H1 (cell line): ENCODE data around the gene MICU2. TPM values are rescaled to one million over a fixed set of nuclear protein-coding genes. Genes with fewer than 3 reads are reported as not detected.

ENCODE experiments used
- CTCF ChIA-PET: fragments of 300-600 bp; sonication (Branson Sonifier 250); formaldehyde crosslinking; loops from one replicate; lab custom pipeline; 2021; ENCODE audit not compliant: partially characterized antibody; lab: Charles Lee
- POLR2A ChIA-PET: fragments of 300-600 bp; sonication (Branson Sonifier 250); formaldehyde crosslinking; loops from one replicate; lab custom pipeline; 2021; ENCODE audit warnings: inconsistent platforms; ENCODE audit not compliant: partially characterized antibody; lab: Charles Lee
- DNase-seq, 2 experiments: peaks; one replicate each; pipeline versions ENCODE4 v3.0.0 to v3.0.0-alpha.2; 2010 to 2022; ENCODE audit warnings: low spot score in 2 of 2, low read depth in 1 of 2, mixed read lengths in 1 of 2
- FAIRE-seq: peaks from 2 replicates; lab custom pipeline; 2011; peaks lifted over from hg19 to GRCh38; lab: Jason Lieb, UNC
- H2AFZ ChIP-seq: 2 replicates; pipeline ENCODE4 v1.8.1; 2012; ENCODE audit warnings: low read length, inconsistent platforms
- H2AK5ac ChIP-seq: 2 replicates; pipeline ENCODE4 v1.6.1; 2013; ENCODE audit warnings: low read depth, low read length
- H2BK120ac ChIP-seq: replicated peaks from 2 replicates; pipeline ENCODE3; 2013; ENCODE audit warnings: low read depth, low read length, inconsistent platforms
- H2BK12ac ChIP-seq: 2 replicates; pipeline ENCODE4 v1.6.1; 2013; ENCODE audit warnings: low read depth, low read length
- H2BK15ac ChIP-seq: 2 replicates; pipeline ENCODE4 v1.6.1; 2013; ENCODE audit warnings: low read length
- H2BK20ac ChIP-seq: 2 replicates; pipeline ENCODE4 v1.6.1; 2013; ENCODE audit warnings: low read length
- H2BK5ac ChIP-seq: 2 replicates; pipeline ENCODE4 v1.6.1; 2013; ENCODE audit warnings: low read depth, low read length
- H3K14ac ChIP-seq: 2 replicates; pipeline ENCODE4 v1.6.1; 2013; ENCODE audit warnings: inconsistent platforms; ENCODE audit not compliant: insufficient read length
- H3K18ac ChIP-seq: 2 replicates; pipeline ENCODE4 v1.6.1; 2013; ENCODE audit warnings: low read length; ENCODE audit errors: extremely low read depth
- H3K23ac ChIP-seq: 2 replicates; pipeline ENCODE4 v1.6.1; 2013; ENCODE audit warnings: inconsistent platforms; ENCODE audit not compliant: insufficient read length
- H3K23me2 ChIP-seq: 2 replicates; pipeline ENCODE4 v1.6.1; 2013; ENCODE audit warnings: low read depth, low read length
- H3K27ac ChIP-seq: 2 replicates; pipeline ENCODE4 v1.6.1; 2011; ENCODE audit warnings: low read depth, low read length, inconsistent platforms
- H3K27me3 ChIP-seq, 4 experiments: replicated peaks in 1 of 4; 1 replicate in 1 of 4; 2 replicates in 3 of 4; pipeline versions ENCODE4 v1.6.1 to v1.8.1; 2011 to 2013; ENCODE audit warnings: low read length in 3 of 4, mild to moderate bottlenecking in 3 of 4, inconsistent platforms in 2 of 4, mixed read lengths in 2 of 4, moderate library complexity in 1 of 4; ENCODE audit not compliant: control insufficient read depth in 3 of 4, insufficient read depth in 3 of 4; ENCODE audit errors: extremely low read depth in 1 of 4
- H3K36me3 ChIP-seq, 4 experiments: 2 replicates each; pipeline versions ENCODE4 v1.6.1 to v1.8.1; 2011 to 2013; ENCODE audit warnings: mild to moderate bottlenecking in 4 of 4, low read length in 3 of 4, moderate library complexity in 2 of 4, control low read depth in 1 of 4, inconsistent platforms in 1 of 4; ENCODE audit not compliant: insufficient read depth in 4 of 4, control insufficient read depth in 2 of 4
- H3K4ac ChIP-seq: replicated peaks from 2 replicates; pipeline ENCODE3; 2013; ENCODE audit warnings: low read length, low read depth, mixed read lengths, inconsistent platforms; ENCODE audit not compliant: insufficient read length
- H3K4me1 ChIP-seq, 4 experiments: replicated peaks in 1 of 4; 1 replicate in 1 of 4; 2 replicates in 3 of 4; pipeline versions ENCODE4 v1.6.1 to v1.8.1; 2011 to 2013; ENCODE audit warnings: low read length in 3 of 4, inconsistent platforms in 2 of 4, mixed read lengths in 1 of 4; ENCODE audit not compliant: insufficient read depth in 4 of 4, control insufficient read depth in 3 of 4
- H3K4me2 ChIP-seq, 2 experiments: 2 replicates each; pipeline versions ENCODE4 v1.6.1 to v1.8.1; 2011 to 2013; ENCODE audit warnings: low read depth in 2 of 2, low read length in 2 of 2, control low read depth in 1 of 2, inconsistent platforms in 1 of 2, mild to moderate bottlenecking in 1 of 2; ENCODE audit not compliant: insufficient read depth in 1 of 2
- H3K4me3 ChIP-seq, 4 experiments: fragments of 200-600, 300-600 bp in 1 of 4; sonication (generic), shearing (Covaris generic), sonication (Bioruptor Twin) in 1 of 4; 2 replicates each; pipeline versions ENCODE4 v1.5.1 to v1.8.1; 2011 to 2016; ENCODE audit warnings: low read length in 4 of 4, low read depth in 3 of 4, control low read depth in 2 of 4, inconsistent platforms in 2 of 4, mild to moderate bottlenecking in 2 of 4, mixed read lengths in 1 of 4, moderate library complexity in 1 of 4; ENCODE audit not compliant: insufficient read depth in 2 of 4; ENCODE audit errors: extremely low read depth in 1 of 4
- H3K56ac ChIP-seq: replicated peaks from 2 replicates; pipeline ENCODE3; 2013; ENCODE audit warnings: low read depth, mild to moderate bottlenecking, mixed read lengths, low read length, inconsistent platforms; ENCODE audit not compliant: insufficient read length
- H3K79me1 ChIP-seq: 2 replicates; pipeline ENCODE4 v1.6.1; 2013; ENCODE audit warnings: low read depth, low read length, control low read depth
- H3K79me2 ChIP-seq, 2 experiments: 2 replicates each; pipeline versions ENCODE4 v1.6.1 to v1.8.1; 2012 to 2013; ENCODE audit warnings: low read length in 2 of 2, mild to moderate bottlenecking in 2 of 2, inconsistent platforms in 1 of 2; ENCODE audit not compliant: insufficient read depth in 2 of 2, control insufficient read depth in 1 of 2
- H3K9ac ChIP-seq, 4 experiments: replicated peaks in 1 of 4; 1 replicate in 1 of 4; 2 replicates in 3 of 4; pipeline versions ENCODE4 v1.6.1 to v1.8.1; 2011 to 2013; ENCODE audit warnings: low read depth in 3 of 4, low read length in 3 of 4, control low read depth in 2 of 4, mild to moderate bottlenecking in 2 of 4, moderate library complexity in 2 of 4, inconsistent platforms in 1 of 4; ENCODE audit errors: extremely low read depth in 1 of 4
- H3K9me3 ChIP-seq, 2 experiments: 2 replicates each; pipeline versions ENCODE4 v1.6.1 to v1.8.1; 2012 to 2013; ENCODE audit warnings: mild to moderate bottlenecking in 2 of 2, moderate library complexity in 2 of 2, control low read depth in 1 of 2, inconsistent platforms in 1 of 2, low read depth in 1 of 2, low read length in 1 of 2, mixed read lengths in 1 of 2; ENCODE audit not compliant: insufficient read depth in 2 of 2
- H4K20me1 ChIP-seq, 2 experiments: replicated peaks in 1 of 2; 2 replicates each; pipeline versions ENCODE3 to v1.8.1; 2011 to 2013; ENCODE audit warnings: inconsistent platforms in 2 of 2, low read length in 2 of 2, mild to moderate bottlenecking in 1 of 2; ENCODE audit not compliant: insufficient read depth in 2 of 2, control insufficient read depth in 1 of 2
- H4K5ac ChIP-seq: 2 replicates; pipeline ENCODE4 v1.6.1; 2013; ENCODE audit warnings: low read length, low read depth, mixed read lengths, inconsistent platforms; ENCODE audit not compliant: insufficient read length
- H4K8ac ChIP-seq: 2 replicates; pipeline ENCODE4 v1.8.0; 2013; ENCODE audit warnings: mild to moderate bottlenecking, moderate library complexity, low read length, inconsistent platforms; ENCODE audit not compliant: insufficient read depth; ENCODE audit errors: extremely low read depth
- H4K91ac ChIP-seq: replicated peaks from 2 replicates; pipeline ENCODE3; 2013; ENCODE audit warnings: low read length, mixed read lengths, inconsistent platforms; ENCODE audit not compliant: insufficient read length
- ASH2L ChIP-seq: fragments of 200-600, 300-600 bp; sonication (generic); IDR thresholded peaks from one replicate; pipeline ENCODE4 v1.7.1; 2017; ENCODE audit warnings: low read length
- BCL11A ChIP-seq, 2 experiments: IDR thresholded peaks; one replicate each; pipeline ENCODE4 v1.6.1; 2011; ENCODE audit warnings: low read depth in 2 of 2, low read length in 2 of 2, mild to moderate bottlenecking in 2 of 2
- CEBPB ChIP-seq: IDR thresholded peaks from 2 replicates; pipeline ENCODE4 v1.6.1; 2012; ENCODE audit warnings: low read depth, low read length
- EGR1 ChIP-seq: IDR thresholded peaks from 2 replicates; pipeline ENCODE4 v1.6.1; 2011; ENCODE audit warnings: low read depth, low read length, borderline replicate concordance
- NANOG ChIP-seq: IDR thresholded peaks from 2 replicates; pipeline ENCODE4 v1.6.1; 2011; ENCODE audit warnings: low read length, low read depth, mild to moderate bottlenecking, inconsistent platforms; ENCODE audit not compliant: insufficient read depth, poor library complexity, severe bottlenecking
- POLR2AphosphoS5 ChIP-seq: IDR thresholded peaks from 2 replicates; pipeline ENCODE4 v1.6.1; 2011; ENCODE audit warnings: low read depth, low read length
- RAD21 ChIP-seq, 2 experiments: IDR thresholded peaks in 1 of 2; conservative IDR thresholded peaks in 1 of 2; 2 replicates each; pipeline ENCODE4 v1.6.1; 2011; ENCODE audit warnings: low read depth in 2 of 2, low read length in 2 of 2, improper control_type of control experiment in 1 of 2, inconsistent platforms in 1 of 2, mild to moderate bottlenecking in 1 of 2, moderate library complexity in 1 of 2
- RFX5 ChIP-seq: IDR thresholded peaks from 2 replicates; pipeline ENCODE4 v1.6.1; 2011; ENCODE audit warnings: low read depth, low read length, improper control_type of control experiment, borderline replicate concordance
- SP1 ChIP-seq: IDR thresholded peaks from 2 replicates; pipeline ENCODE4 v1.6.1; 2011; ENCODE audit warnings: low read depth, low read length
- SRF ChIP-seq: IDR thresholded peaks from 2 replicates; pipeline ENCODE4 v1.6.1; 2011; ENCODE audit warnings: mild to moderate bottlenecking, low read depth, low read length, moderate library complexity
- TCF12 ChIP-seq: IDR thresholded peaks from 2 replicates; pipeline ENCODE4 v1.6.1; 2011; ENCODE audit warnings: low read depth, mild to moderate bottlenecking, low read length
- WGBS, 2 experiments: shearing (Covaris generic) in 1 of 2; methylation state at CpG; one replicate each; pipeline versions ENCODE4 v1.1.6 to v1.1.7; 2013 to 2015; ENCODE audit warnings: low lambda C conversion rate in 2 of 2, mixed read lengths in 2 of 2, inconsistent platforms in 1 of 2, low coverage in 1 of 2, missing lambda C conversion rate in 1 of 2; ENCODE audit not compliant: insufficient replicate concordance in 2 of 2, insufficient coverage in 1 of 2, insufficient read length in 1 of 2; ENCODE audit errors: extremely low coverage in 1 of 2, missing lambda C conversion rate in 1 of 2; 5-methylcytosine and 5-hydroxymethylcytosine counted together
- polyA plus RNA-seq, 7 experiments: library from polyadenylated mRNA; depleted of rRNA in 3 of 7; stranded (reverse) in 5 of 7; unstranded in 2 of 7; fragments of >200 nt in 5 of 7; fragments of 200-250 nt in 2 of 7; gene quantifications; 1 replicate in 5 of 7; 2 replicates in 1 of 7; 4 replicates in 1 of 7; pipeline versions ENCODE4 v1.2.1 to v1.2.3, GENCODE V29; 2011 to 2013; ENCODE audit warnings: missing spikeins in 2 of 7, mixed read lengths in 2 of 7
- total RNA-seq: library from RNA; stranded (reverse); fragmentation: NEBNext Ultra II Directional; extraction: Animal tissue kit (Norgen Biotek cat#: 25700); gene quantifications from 2 replicates; pipeline ENCODE4 v1.2.1, GENCODE V29; 2021
- TF ChIP-seq, protein P1 (sequence below): IDR thresholded peaks from 2 replicates; pipeline ENCODE4 v1.6.1; 2012; ENCODE audit warnings: inconsistent platforms
- TF ChIP-seq, protein P2 (sequence below): IDR thresholded peaks from 2 replicates; pipeline ENCODE4 v1.6.1; 2012; ENCODE audit warnings: inconsistent platforms

The MICU2 gene
- total and polyA plus RNA-seq, 2 of the 8 experiments (the other 6 are each of a cell fraction or from before 2014, with no cell fraction given) = 34.6 to 36.5 TPM

DNA sequence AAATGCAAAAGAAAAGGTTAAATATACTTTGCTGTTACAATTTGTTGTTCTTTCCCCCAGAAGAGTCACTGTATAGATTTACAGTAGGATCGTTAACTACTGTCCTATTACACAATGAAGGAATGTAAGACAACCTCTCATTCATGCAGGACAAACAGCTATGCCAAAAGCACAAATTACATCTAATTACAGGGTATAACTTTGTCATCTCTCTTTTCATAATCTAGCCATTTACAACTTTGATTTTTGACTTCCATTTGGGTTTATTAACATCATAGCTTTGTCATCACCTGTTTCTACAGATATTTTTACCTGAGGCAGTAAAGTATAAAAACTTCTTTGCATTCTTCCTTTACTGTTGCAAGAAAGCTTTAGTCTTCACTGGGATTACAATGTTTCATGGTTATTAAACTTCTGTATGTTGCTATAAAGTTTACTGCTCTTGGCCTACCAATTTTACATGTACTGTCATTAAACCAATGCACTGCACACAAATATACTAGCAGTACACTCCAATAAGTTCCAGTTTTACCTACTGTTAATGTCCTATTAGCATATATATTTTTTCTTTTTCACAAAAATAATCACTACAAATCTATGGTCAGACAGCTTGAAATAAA lies 18.9 kb downstream of the MICU2 start:
- DNase-seq = no peak
- Histone ChIP-seq H3K4me1 (peaks cover 0 to 7% (median 1%) of the 10 kb centered on the region in 4 experiments; a peak in 2 of 7 replicates), H3K27ac (no peak overlapping the region), H3K9me3 (no peaks in the 10 kb centered on the region), H3K4me3 (no peak overlapping the region), H2BK15ac (no peak overlapping the region), H3K9ac (no peak overlapping the region), H3K18ac (no peak overlapping the region), H3K23me2 (no peaks in the 10 kb centered on the region), H4K91ac (no peak overlapping the region), H3K36me3 (no peaks in the 10 kb centered on the region; a peak in 1 of 8 replicates), H2BK20ac (no peak overlapping the region), H3K4ac (no peak overlapping the region), H2BK12ac (no peak overlapping the region), H3K79me1 (peaks cover 2% of the 10 kb centered on the region; the same call in 1 of the 2 replicates), H2BK5ac (no peak overlapping the region), H4K5ac (no peak overlapping the region), H4K20me1 (no peaks in the 10 kb centered on the region), H4K8ac (no peak overlapping the region), H2BK120ac (no peak overlapping the region), H3K4me2 (no peak overlapping the region), H3K27me3 (no peaks in the 10 kb centered on the region), H2AFZ (no peak overlapping the region), H3K23ac (no peak overlapping the region), H2AK5ac (no peak overlapping the region), H3K14ac (no peak overlapping the region), H3K79me2 (peaks cover 3 to 64% of the 10 kb centered on the region in 2 experiments; a peak in 3 of 4 replicates), H3K56ac (no peak overlapping the region)
- 82% methylated on average over 1 of the region's 1 CpG; no CpG with 5 or more reads in 1 of the 2 experiments for WGBS, 2 experiments
- no peak for FAIRE-seq
- ChIA-PET POLR2A (interaction anchor here (1.7 kb wide), 1 partner anchor 19 kb away, joined by 6 read pairs; the partner anchor contains the start of gene MICU2), CTCF (no interaction called here)
- TF ChIP-seq, protein P1, sequence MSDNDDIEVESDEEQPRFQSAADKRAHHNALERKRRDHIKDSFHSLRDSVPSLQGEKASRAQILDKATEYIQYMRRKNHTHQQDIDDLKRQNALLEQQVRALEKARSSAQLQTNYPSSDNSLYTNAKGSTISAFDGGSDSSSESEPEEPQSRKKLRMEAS = no peak
- TF ChIP-seq NANOG (no peak), POLR2AphosphoS5 (no peak), SP1 (no peak), TCF12 (no peak), ASH2L (no peak), RAD21 (IDR thresholded peaks at IDR 0.05 in 1 of 2, conservative IDR thresholded peaks at IDR 0.05 in 1 of 2; ENCODE audit: low read depth in 2 of 2, low read length in 2 of 2) (no peak), CEBPB (no peak), SRF (no peak), EGR1 (no peak), RFX5 (no peak), BCL11A (IDR thresholded peaks at IDR 0.05; ENCODE audit: low read depth in 2 of 2, low read length in 2 of 2) (no peak)
- TF ChIP-seq, protein P2, sequence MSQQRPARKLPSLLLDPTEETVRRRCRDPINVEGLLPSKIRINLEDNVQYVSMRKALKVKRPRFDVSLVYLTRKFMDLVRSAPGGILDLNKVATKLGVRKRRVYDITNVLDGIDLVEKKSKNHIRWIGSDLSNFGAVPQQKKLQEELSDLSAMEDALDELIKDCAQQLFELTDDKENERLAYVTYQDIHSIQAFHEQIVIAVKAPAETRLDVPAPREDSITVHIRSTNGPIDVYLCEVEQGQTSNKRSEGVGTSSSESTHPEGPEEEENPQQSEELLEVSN = no peak
